ENCODE measurements around the gene DOCK1.

DOCK1 gene

DNA sequence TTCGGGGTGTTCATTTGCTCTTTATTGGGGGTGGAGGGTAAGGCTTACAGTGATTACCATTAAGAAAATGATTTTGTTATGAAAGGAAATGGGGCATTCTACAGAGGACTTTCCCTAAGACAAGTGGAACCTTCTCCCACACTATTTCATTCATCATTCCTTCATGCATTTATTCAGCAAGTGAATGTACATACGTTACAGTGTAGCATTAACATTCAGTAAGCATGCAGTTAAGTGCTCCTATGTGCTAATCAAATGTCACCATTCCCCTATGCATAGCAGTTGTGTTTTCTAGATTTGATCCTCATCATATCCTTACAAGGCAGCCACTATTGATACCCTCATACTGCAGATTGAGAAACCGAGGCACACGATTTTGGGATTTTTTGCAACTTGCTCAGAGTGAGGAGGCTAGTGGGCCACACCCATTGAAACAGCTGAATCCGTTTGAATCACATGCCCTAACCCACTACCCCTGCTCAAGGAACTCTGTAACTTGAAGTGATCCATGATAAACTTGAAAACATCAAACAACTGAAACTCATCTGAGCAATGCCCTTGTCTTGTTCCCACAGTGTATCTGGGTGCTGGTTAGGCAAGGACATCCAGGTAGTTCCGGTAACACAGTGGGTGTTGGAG, 274.5 kb downstream of the DOCK1 start:
- Histone ChIP-seq H3K27me3 (ENCODE audit: insufficient read depth, poor library complexity, severe bottlenecking) (no peaks in the 10 kb centered on the region), H3K4me3 (ENCODE audit: severe bottlenecking) (no peak overlapping the region), H3K9me3 (ENCODE audit: severe bottlenecking) (no peaks in the 10 kb centered on the region), H3K4me1 (ENCODE audit: insufficient read depth, poor library complexity, severe bottlenecking) (no peaks in the 10 kb centered on the region), H3K36me3 (ENCODE audit: low read depth) (no peaks in the 10 kb centered on the region), H3K27ac (ENCODE audit: poor library complexity, severe bottlenecking) (no peak overlapping the region)
- no peak for ATAC-seq (ENCODE audit: low read depth)
- TF ChIP-seq, protein P1, sequence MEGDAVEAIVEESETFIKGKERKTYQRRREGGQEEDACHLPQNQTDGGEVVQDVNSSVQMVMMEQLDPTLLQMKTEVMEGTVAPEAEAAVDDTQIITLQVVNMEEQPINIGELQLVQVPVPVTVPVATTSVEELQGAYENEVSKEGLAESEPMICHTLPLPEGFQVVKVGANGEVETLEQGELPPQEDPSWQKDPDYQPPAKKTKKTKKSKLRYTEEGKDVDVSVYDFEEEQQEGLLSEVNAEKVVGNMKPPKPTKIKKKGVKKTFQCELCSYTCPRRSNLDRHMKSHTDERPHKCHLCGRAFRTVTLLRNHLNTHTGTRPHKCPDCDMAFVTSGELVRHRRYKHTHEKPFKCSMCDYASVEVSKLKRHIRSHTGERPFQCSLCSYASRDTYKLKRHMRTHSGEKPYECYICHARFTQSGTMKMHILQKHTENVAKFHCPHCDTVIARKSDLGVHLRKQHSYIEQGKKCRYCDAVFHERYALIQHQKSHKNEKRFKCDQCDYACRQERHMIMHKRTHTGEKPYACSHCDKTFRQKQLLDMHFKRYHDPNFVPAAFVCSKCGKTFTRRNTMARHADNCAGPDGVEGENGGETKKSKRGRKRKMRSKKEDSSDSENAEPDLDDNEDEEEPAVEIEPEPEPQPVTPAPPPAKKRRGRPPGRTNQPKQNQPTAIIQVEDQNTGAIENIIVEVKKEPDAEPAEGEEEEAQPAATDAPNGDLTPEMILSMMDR (IDR thresholded peaks at IDR 0.05; ENCODE audit: poor library complexity, severe bottlenecking) = no peak
- no peak for DNase-seq (ENCODE audit: low spot score)

- Histone ChIP-seq H3K27me3 (ENCODE audit: insufficient read depth, poor library complexity, severe bottlenecking) (no peaks in the 10 kb centered on the region), H3K27ac (ENCODE audit: poor library complexity, severe bottlenecking) (no peak overlapping the region), H3K9me3 (ENCODE audit: severe bottlenecking) (no peaks in the 10 kb centered on the region), H3K4me3 (ENCODE audit: severe bottlenecking) (no peak overlapping the region), H3K4me1 (ENCODE audit: insufficient read depth, poor library complexity, severe bottlenecking) (no peaks in the 10 kb centered on the region), H3K36me3 (ENCODE audit: low read depth) (no peaks in the 10 kb centered on the region)
- TF ChIP-seq, protein P1 (IDR thresholded peaks at IDR 0.05; ENCODE audit: poor library complexity, severe bottlenecking) = no peak
- ATAC-seq (ENCODE audit: low read depth) = no peak
- no peak for DNase-seq (ENCODE audit: low spot score)
These were observed 276.9 kb downstream of the DOCK1 start for GRCh38 chr10:127182161-127182560.

GRCh38 chr10:127184582-127184981, 279.4 kb downstream of the DOCK1 start:
- Histone ChIP-seq H3K4me3 (ENCODE audit: severe bottlenecking) (no peak overlapping the region), H3K27me3 (ENCODE audit: insufficient read depth, poor library complexity, severe bottlenecking) (no peaks in the 10 kb centered on the region), H3K36me3 (ENCODE audit: low read depth) (no peaks in the 10 kb centered on the region), H3K9me3 (ENCODE audit: severe bottlenecking) (no peaks in the 10 kb centered on the region), H3K27ac (ENCODE audit: poor library complexity, severe bottlenecking) (no peak overlapping the region), H3K4me1 (ENCODE audit: insufficient read depth, poor library complexity, severe bottlenecking) (no peaks in the 10 kb centered on the region)
- no peak for DNase-seq (ENCODE audit: low spot score)
- TF ChIP-seq, protein P1 (IDR thresholded peaks at IDR 0.05; ENCODE audit: poor library complexity, severe bottlenecking) = no peak
- no peak for ATAC-seq (ENCODE audit: low read depth)

GRCh38 chr10:127186813-127187212, 281.6 kb downstream of the DOCK1 start:
- no peaks in the 10 kb centered on the region for H3K27me3 ChIP-seq (ENCODE audit: insufficient read depth, poor library complexity, severe bottlenecking)
- no peaks in the 10 kb centered on the region for H3K9me3 ChIP-seq (ENCODE audit: severe bottlenecking)
- no peaks in the 10 kb centered on the region for H3K36me3 ChIP-seq (ENCODE audit: low read depth)
- H3K4me3 ChIP-seq (ENCODE audit: severe bottlenecking) = no peak overlapping the region
- H3K27ac ChIP-seq (ENCODE audit: poor library complexity, severe bottlenecking) = no peak overlapping the region
- no peaks in the 10 kb centered on the region for H3K4me1 ChIP-seq (ENCODE audit: insufficient read depth, poor library complexity, severe bottlenecking)
- DNase-seq (ENCODE audit: low spot score) (no peak), ATAC-seq (ENCODE audit: low read depth) (no peak)
- TF ChIP-seq, protein P1 (IDR thresholded peaks at IDR 0.05; ENCODE audit: poor library complexity, severe bottlenecking) = no peak

DNA sequence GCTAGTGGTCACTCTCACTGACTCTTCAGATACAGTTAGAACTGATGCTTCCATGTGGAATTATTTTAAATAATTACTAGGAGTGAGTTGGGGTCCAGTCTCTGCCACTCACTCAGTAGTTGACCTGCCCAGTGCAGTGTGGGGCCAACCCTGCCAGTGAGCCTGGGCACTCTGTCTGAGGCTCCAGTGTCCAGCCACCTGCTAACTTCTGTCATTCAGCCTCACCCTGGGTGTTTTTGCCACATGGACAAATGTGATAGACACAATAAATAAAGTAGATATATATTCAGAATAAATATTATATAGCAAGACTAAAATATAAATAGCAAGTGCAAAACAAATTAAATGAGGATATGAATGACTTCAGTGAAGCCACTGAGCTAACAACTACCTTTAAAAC, 284.0 kb downstream of the DOCK1 start:
- Histone ChIP-seq H3K27ac (ENCODE audit: poor library complexity, severe bottlenecking) (no peak overlapping the region), H3K27me3 (ENCODE audit: insufficient read depth, poor library complexity, severe bottlenecking) (peaks cover under 1% of the 10 kb centered on the region), H3K4me3 (ENCODE audit: severe bottlenecking) (no peak overlapping the region), H3K9me3 (ENCODE audit: severe bottlenecking) (no peaks in the 10 kb centered on the region), H3K4me1 (ENCODE audit: insufficient read depth, poor library complexity, severe bottlenecking) (no peaks in the 10 kb centered on the region), H3K36me3 (ENCODE audit: low read depth) (no peaks in the 10 kb centered on the region)
- ATAC-seq (ENCODE audit: low read depth) = no peak
- TF ChIP-seq, protein P1 (IDR thresholded peaks at IDR 0.05; ENCODE audit: poor library complexity, severe bottlenecking) = no peak
- no peak for DNase-seq (ENCODE audit: low spot score)

Data from RWPE2 (cell line).